GM19395 (cell line): ENCODE measurements around the gene RIMS1.
A peak's percentile ranks its signal among the peaks of the same experiment; 100 is the strongest.
"Not testable (repeated sequence)": the region's sequence is repeated elsewhere in the genome, so short reads cannot be mapped to it uniquely, and the experiment has no call there.

Experiments
- ATAC-seq: cut with Tn5 transposase; IDR thresholded peaks from one replicate; pipeline ENCODE4 v1.9.1; 2021; ENCODE audit warnings: mild to moderate bottlenecking, moderate library complexity; ENCODE audit not compliant: unreplicated experiment

The RIMS1 gene

GRCh38 chr6:72316675-72317380, 430.5 kb downstream of the RIMS1 start:
- ATAC-seq, result no peak

- no peak for ATAC-seq
Observed at GRCh38 chr6:72321788-72322187, 435.4 kb downstream of the RIMS1 start.

- no peak for ATAC-seq
Observed at GRCh38 chr6:72322771-72323170, 436.4 kb downstream of the RIMS1 start.

- ATAC-seq, result no peak
Observed at GRCh38 chr6:72324591-72324990, 438.2 kb downstream of the RIMS1 start.

- no peak for ATAC-seq
Observed at GRCh38 chr6:72328775-72329174, 442.4 kb downstream of the RIMS1 start.

- ATAC-seq, result not testable (repeated sequence)
Observed at GRCh38 chr6:72335203-72335602, 448.9 kb downstream of the RIMS1 start.

- no peak for ATAC-seq
Observed at GRCh38 chr6:72348926-72349325, 462.6 kb downstream of the RIMS1 start.

- no peak for ATAC-seq
Observed at GRCh38 chr6:72350296-72350881, 464.0 kb downstream of the RIMS1 start.

- ATAC-seq, result no peak
Observed at GRCh38 chr6:72363844-72364740, 477.7 kb downstream of the RIMS1 start.

GRCh38 chr6:72365773-72366172, 479.4 kb downstream of the RIMS1 start:
- no peak for ATAC-seq

GRCh38 chr6:72367439-72367838, 481.1 kb downstream of the RIMS1 start:
- ATAC-seq, result no peak

GRCh38 chr6:72371473-72371872, 485.1 kb downstream of the RIMS1 start:
- no peak for ATAC-seq

- ATAC-seq, result no peak
Observed at GRCh38 chr6:72374172-72374571, 487.8 kb downstream of the RIMS1 start.

GRCh38 chr6:72374857-72375256, 488.5 kb downstream of the RIMS1 start:
- no peak for ATAC-seq

- ATAC-seq, result no peak
Observed at GRCh38 chr6:72376736-72377135, 490.4 kb downstream of the RIMS1 start.

GRCh38 chr6:72381076-72381475, 494.7 kb downstream of the RIMS1 start:
- no peak for ATAC-seq

GRCh38 chr6:72382602-72383529, 496.5 kb downstream of the RIMS1 start:
- peak; percentile 98 for ATAC-seq

- ATAC-seq, result no peak
Observed at GRCh38 chr6:72386324-72386723, 500.0 kb downstream of the RIMS1 start.

GRCh38 chr6:72389698-72390097, 503.3 kb downstream of the RIMS1 start:
- ATAC-seq, result no peak

GRCh38 chr6:72390548-72390947, 504.2 kb downstream of the RIMS1 start:
- ATAC-seq, result no peak

- no peak for ATAC-seq
Observed at GRCh38 chr6:72401865-72402264, 515.5 kb downstream of the RIMS1 start.
